ENCODE results near the gene TOP3B. TPM values are rescaled to one million over a fixed set of nuclear protein-coding genes. Genes with fewer than 3 reads are reported as not detected.
A peak's percentile ranks its signal among the peaks of the same experiment; 100 is the strongest.

The TOP3B gene
- total and polyA plus RNA-seq, 9 of the 15 experiments (the other 6 are each of a cell fraction or from before 2014, with no cell fraction given), result 3.0 to 188 (median 112) TPM

DNA sequence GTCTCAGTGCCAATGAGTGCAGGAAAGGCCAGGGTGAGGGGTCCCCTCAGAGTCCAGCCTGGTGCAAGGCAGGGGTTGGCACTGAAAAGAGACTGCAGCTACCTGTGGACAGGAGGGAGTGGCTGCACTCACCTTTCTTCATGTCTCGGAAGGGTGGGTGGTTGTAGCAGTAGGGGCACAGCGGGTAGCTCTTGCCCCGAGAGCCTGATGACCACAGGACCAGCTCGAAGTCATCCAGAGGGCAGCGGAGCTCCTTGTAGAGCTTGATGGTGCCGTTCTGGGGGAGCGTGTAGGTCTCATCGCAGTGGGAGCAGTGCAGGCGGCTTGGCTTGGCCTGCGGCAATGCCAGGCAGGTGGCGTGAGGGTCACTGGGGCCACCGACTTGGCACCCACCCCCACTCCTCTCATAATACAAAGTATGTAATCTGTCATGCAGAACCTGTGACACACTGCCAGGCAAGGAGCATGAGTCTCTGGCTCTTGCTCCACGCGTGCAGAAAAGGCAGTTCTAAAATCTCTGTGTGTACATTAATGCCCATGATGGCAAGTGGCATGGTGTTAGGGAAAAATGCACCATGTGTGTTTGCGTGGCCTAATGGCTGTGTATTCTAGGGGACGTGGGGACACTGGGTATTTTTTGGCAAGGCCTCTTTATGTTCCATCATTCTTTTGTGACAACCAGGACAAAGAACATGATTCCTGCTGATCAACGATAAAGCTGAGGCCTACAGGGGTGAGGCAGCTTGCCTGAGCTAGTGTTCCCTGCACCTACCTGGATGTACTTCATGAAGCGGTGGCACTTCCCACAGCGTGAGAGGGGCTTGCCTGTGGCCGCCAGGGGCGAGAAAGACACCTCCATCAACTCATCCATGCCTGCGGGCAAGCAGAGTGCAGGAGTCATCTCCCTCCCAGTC is 24.0 kb downstream of the TOP3B start (continued):
- no peak for TF ChIP-seq TEAD4 (IDR thresholded peaks at IDR 0.05; ENCODE audit: low read length)
- TF ChIP-seq TEAD4 (CRISPR knock-in tag; IDR thresholded peaks at IDR 0.05; ENCODE audit: borderline replicate concordance), result peak; percentile 64; the same call in 1 of the 2 replicates
- no peak for TF ChIP-seq NFATC3 (IDR thresholded peaks at IDR 0.05)
- peak; percentile 17; the same call in 1 of the 2 replicates for TF ChIP-seq NFIC (IDR thresholded peaks at IDR 0.05)
- TF ChIP-seq ZNF347 (CRISPR knock-in tag; IDR thresholded peaks at IDR 0.05; ENCODE audit: low read depth), result no peak
- no peak for TF ChIP-seq STAG1 (CRISPR knock-in tag; IDR thresholded peaks at IDR 0.05; ENCODE audit: borderline replicate concordance)
- TF ChIP-seq NFXL1 (CRISPR knock-in tag; IDR thresholded peaks at IDR 0.05), result 0 out of 2 replicates have a peak, but pooled peaks have one; percentile 78
- TF ChIP-seq HNRNPL (IDR thresholded peaks at IDR 0.05; ENCODE audit: low read depth, low read length), result peak; percentile 44; the same call in 1 of the 2 replicates
- no peak for TF ChIP-seq SMAD3 (CRISPR knock-in tag; conservative IDR thresholded peaks at IDR 0.05)
- TF ChIP-seq GTF2F1 (IDR thresholded peaks at IDR 0.05; ENCODE audit: low read depth, low read length), result 0 out of 2 replicates have a peak, but pooled peaks have one; percentile 12
- no peak for TF ChIP-seq ZNF134 (CRISPR knock-in tag; conservative IDR thresholded peaks at IDR 0.05)
- TF ChIP-seq SUPT5H (IDR thresholded peaks at IDR 0.05), result peak; percentile 53; the same call in 1 of the 2 replicates
- TF ChIP-seq CAMTA2 (CRISPR knock-in tag; conservative IDR thresholded peaks at IDR 0.05), result 0 out of 2 replicates have a peak, but pooled peaks have one; percentile 16
- TF ChIP-seq, protein P1, sequence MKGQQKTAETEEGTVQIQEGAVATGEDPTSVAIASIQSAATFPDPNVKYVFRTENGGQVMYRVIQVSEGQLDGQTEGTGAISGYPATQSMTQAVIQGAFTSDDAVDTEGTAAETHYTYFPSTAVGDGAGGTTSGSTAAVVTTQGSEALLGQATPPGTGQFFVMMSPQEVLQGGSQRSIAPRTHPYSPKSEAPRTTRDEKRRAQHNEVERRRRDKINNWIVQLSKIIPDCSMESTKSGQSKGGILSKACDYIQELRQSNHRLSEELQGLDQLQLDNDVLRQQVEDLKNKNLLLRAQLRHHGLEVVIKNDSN (CRISPR knock-in tag; IDR thresholded peaks at IDR 0.05), result peak; percentile 39
- TF ChIP-seq, protein P2, sequence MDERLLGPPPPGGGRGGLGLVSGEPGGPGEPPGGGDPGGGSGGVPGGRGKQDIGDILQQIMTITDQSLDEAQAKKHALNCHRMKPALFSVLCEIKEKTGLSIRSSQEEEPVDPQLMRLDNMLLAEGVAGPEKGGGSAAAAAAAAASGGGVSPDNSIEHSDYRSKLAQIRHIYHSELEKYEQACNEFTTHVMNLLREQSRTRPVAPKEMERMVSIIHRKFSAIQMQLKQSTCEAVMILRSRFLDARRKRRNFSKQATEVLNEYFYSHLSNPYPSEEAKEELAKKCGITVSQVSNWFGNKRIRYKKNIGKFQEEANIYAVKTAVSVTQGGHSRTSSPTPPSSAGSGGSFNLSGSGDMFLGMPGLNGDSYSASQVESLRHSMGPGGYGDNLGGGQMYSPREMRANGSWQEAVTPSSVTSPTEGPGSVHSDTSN (CRISPR knock-in tag; IDR thresholded peaks at IDR 0.05; ENCODE audit: low read depth), result 0 out of 2 replicates have a peak, but pooled peaks have one; percentile 7
- TF ChIP-seq, protein P2 (tag; conservative IDR thresholded peaks at IDR 0.05; ENCODE audit: low read depth), result no peak
- 0 out of 2 replicates have a peak, but pooled peaks have one; percentile 35 for TF ChIP-seq TSC22D4 (tag; IDR thresholded peaks at IDR 0.05)
- TF ChIP-seq PRMT5 (CRISPR knock-in tag; IDR thresholded peaks at IDR 0.05), result no peak
- TF ChIP-seq PPARD (CRISPR knock-in tag; IDR thresholded peaks at IDR 0.05), result no peak
